Aorta (tissue), 5 donors: ENCODE data around the gene RFX4. TPM values are rescaled to one million over a fixed set of nuclear protein-coding genes. Genes with fewer than 3 reads are reported as not detected.

Experiments used
- ATAC-seq: fragments of 200-7000 bp; cut with Tn5 transposase; one replicate; pipeline ENCODE4 v1.9.1; 2022; ENCODE audit warnings: moderate library complexity; ENCODE audit not compliant: low FRiP score
- DNase-seq, 2 donors: peaks; one replicate each; pipeline ENCODE4 v3.0.0-alpha.2; 2020
- H3K27ac ChIP-seq, 2 donors: one replicate each; pipeline ENCODE4 v1.5.1; 2013; ENCODE audit warnings: low read length in 2 of 2, mild to moderate bottlenecking in 2 of 2, moderate library complexity in 2 of 2, control low read depth in 1 of 2, inconsistent platforms in 1 of 2, low read depth in 1 of 2
- H3K27me3 ChIP-seq, 2 donors: one replicate each; pipeline ENCODE4 v1.6.1; 2013; ENCODE audit warnings: control low read depth in 1 of 2, low read length in 1 of 2, mild to moderate bottlenecking in 1 of 2, moderate library complexity in 1 of 2; ENCODE audit not compliant: insufficient read depth in 2 of 2, control insufficient read depth in 1 of 2
- H3K36me3 ChIP-seq, 2 donors: one replicate each; pipeline ENCODE4 v1.6.1; 2013; ENCODE audit warnings: control low read depth in 1 of 2, low read length in 1 of 2, mild to moderate bottlenecking in 1 of 2; ENCODE audit not compliant: insufficient read depth in 2 of 2, control insufficient read depth in 1 of 2
- H3K4me1 ChIP-seq, 2 donors: one replicate each; pipeline ENCODE4 v1.6.1; 2013; ENCODE audit warnings: low read length in 2 of 2, control low read depth in 1 of 2, mild to moderate bottlenecking in 1 of 2, moderate library complexity in 1 of 2; ENCODE audit not compliant: insufficient read depth in 2 of 2, control insufficient read depth in 1 of 2
- H3K4me3 ChIP-seq, 2 donors: one replicate each; pipeline ENCODE4 v1.5.1; 2013; ENCODE audit warnings: low read length in 2 of 2, control low read depth in 1 of 2, mild to moderate bottlenecking in 1 of 2
- H3K9me3 ChIP-seq: one replicate; pipeline ENCODE4 v1.6.1; 2013; ENCODE audit warnings: mild to moderate bottlenecking, low read length; ENCODE audit not compliant: control insufficient read depth
- WGBS, 2 donors: extraction: QIAGEN DNeasy Blood & Tissue Kit; methylation state at CpG; one replicate each; pipeline ENCODE4 v1.1.7; 2013; 5-methylcytosine and 5-hydroxymethylcytosine counted together
- intact Hi-C, 2 donors: fragments of 100-400 bp; cut with DNase I; formaldehyde crosslinking; loops; one replicate each; pipeline versions ENCODE4 v1.14.2 to v1.15.0; 2022
- polyA plus RNA-seq, 2 donors: library from polyadenylated mRNA; stranded (reverse); fragments of 200-250 nt; gene quantifications; one replicate each; pipeline ENCODE4 v1.2.3, GENCODE V29; 2013
- total RNA-seq, 2 donors: library from RNA; stranded (reverse); fragmentation: NEBNext Ultra II Directional; extraction: Animal tissue kit (Norgen Biotek cat#: 25700); gene quantifications; one replicate each; pipeline ENCODE4 v1.2.1, GENCODE V29; 2021
- donor health status: healthy with polysubstance abuse.
- donor health status: Bipolar disorder and iron deficiency.
- donor health status: DM: no; HTN: no; CAD: no.
- donor health status: DM: no; HTN: no; CAD: no.
- donor health status: DM: yes; HTN: yes; CAD: no.

The RFX4 gene
- total and polyA plus RNA-seq, 4 donors, result not detected

DNA sequence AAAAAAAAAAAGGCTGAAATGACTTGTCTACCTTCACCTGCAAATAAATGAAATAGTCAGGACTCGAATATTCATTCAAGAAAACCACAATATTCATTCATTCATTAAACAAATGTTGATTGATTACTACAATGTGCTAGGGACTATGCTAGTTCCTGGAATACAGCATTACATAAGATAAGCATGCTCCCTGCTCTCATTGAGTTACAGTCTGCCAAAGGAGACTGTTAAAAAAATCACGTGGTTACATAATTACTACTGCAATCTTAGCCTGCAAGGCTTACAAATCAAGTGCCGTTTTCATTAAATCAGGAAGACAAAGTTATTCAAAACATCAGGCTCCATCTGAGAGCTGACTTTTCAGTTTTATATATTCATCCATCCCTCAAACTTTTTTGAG lies 121.3 kb downstream of the RFX4 start:
- H3K9me3 ChIP-seq, result peaks cover 8% of the 10 kb centered on the region
- H3K4me3 ChIP-seq, result no peak overlapping the region
- no peak overlapping the region for H3K27ac ChIP-seq
- no peaks in the 10 kb centered on the region for H3K27me3 ChIP-seq
- intact Hi-C loops, result no loop called here
- ATAC-seq, result peak; percentile 82
- no peaks in the 10 kb centered on the region for H3K4me1 ChIP-seq
- H3K36me3 ChIP-seq, result no peaks in the 10 kb centered on the region
- WGBS, 2 donors, result 31 to 33% methylated on average over 3 of the region's 3 CpGs
- DNase-seq, result no peak

DNA sequence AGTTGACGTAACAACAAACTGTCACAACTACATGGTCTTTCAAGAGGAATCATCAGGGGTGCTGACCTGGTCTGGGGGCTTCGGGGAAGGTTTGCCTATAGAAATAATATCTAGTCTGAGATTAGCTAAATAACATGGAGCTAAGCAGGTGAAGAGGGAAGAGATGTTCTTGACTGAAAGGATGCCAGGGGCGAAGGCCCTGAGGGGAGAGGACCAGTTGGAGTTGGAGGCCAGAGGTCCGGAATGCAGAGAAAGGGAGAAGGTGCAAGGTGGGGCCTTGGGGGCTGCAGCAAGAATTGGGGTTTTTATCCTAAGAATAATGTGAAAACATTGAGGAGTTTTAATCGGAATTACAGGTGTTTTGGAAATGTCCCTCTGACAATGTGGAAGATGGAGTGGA lies 123.2 kb downstream of the RFX4 start:
- whole genome bisulfite sequencing, 2 donors, result 84 to 89% methylated on average over 5 of the region's 5 CpGs
- intact Hi-C loops, result no loop called here

DNA sequence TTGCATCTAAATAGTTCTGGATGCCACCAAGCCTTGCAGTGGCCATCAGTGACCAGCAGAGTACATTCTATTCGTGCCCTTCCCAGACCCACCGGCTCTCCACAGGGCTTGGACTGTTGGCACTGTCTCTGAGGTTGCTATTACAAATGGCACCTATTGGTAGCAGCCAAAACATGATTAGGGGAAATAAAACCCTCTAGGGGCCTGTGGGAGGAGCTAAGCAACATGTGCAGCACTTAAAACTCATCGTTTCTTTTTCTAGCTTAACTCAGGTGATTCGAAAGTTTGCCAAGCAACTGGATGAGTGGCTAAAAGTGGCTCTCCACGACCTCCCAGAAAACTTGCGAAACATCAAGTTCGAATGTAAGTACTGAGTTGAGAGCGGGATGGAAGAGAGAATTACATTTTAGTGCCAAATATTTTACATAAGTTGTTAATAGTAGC lies 126.3 kb downstream of the RFX4 start:
- WGBS, 2 donors, result 89 to 90% methylated on average over 8 of the region's 8 CpGs
- H3K27ac ChIP-seq, result no peak overlapping the region
- H3K36me3 ChIP-seq, result no peaks in the 10 kb centered on the region
- intact Hi-C loops, result no loop called here
- no peaks in the 10 kb centered on the region for H3K27me3 ChIP-seq
- H3K9me3 ChIP-seq, result peaks cover 2% of the 10 kb centered on the region
- H3K4me3 ChIP-seq, result no peak overlapping the region
- H3K4me1 ChIP-seq, result no peaks in the 10 kb centered on the region
- no peak for DNase-seq
- no peak for ATAC-seq

More for the DNA sequence above, 123.2 kb downstream of the RFX4 start:
- H3K27me3 ChIP-seq, result no peaks in the 10 kb centered on the region
- peaks cover 8% of the 10 kb centered on the region for H3K9me3 ChIP-seq
- no peaks in the 10 kb centered on the region for H3K4me1 ChIP-seq
- no peak for ATAC-seq
- H3K27ac ChIP-seq, result no peak overlapping the region
- H3K4me3 ChIP-seq, result no peak overlapping the region
- no peak for DNase-seq
- H3K36me3 ChIP-seq, result no peaks in the 10 kb centered on the region

DNA sequence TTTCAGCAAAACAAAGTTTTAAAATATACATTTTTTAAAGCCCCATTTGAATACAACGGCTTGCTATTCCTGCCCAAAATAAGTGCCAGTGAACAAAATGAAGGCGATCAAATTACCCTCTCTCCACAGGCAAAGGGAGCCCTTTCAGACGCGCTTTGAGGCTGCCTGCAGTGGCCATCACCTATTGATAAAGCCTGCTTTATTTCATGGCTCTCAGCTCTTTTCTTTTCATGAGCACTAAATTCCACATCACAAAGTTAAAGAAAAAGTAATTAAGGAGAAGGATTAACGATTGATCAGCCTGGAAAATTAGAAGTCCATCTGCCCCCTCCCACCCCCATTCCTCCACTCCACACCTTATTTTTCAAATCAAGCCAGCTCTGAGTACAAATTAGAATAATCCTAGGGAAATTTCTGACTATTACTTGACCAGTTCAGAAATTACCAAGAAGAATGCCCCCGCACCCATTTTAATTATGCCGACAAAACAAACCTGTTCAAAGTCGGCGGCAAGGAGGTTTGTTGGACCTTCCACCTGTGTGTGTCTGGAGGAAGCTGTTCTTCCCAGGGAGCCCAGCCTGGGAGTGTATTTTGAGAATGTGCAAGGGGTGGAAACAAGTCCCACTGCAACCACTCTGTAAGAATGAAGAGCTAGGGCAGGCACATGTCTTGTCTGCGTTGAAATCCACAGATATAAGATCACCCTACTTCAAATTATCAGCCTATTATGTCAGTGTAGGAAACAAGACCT lies 127.5 kb downstream of the RFX4 start:
- Histone ChIP-seq H3K27ac (no peak overlapping the region), H3K4me3 (no peak overlapping the region), H3K9me3 (no peaks in the 10 kb centered on the region), H3K4me1 (no peaks in the 10 kb centered on the region), H3K36me3 (no peaks in the 10 kb centered on the region), H3K27me3 (no peaks in the 10 kb centered on the region)
- ATAC-seq, result no peak
- intact Hi-C loops, result no loop called here
- DNase-seq, result no peak
- 67 to 70% methylated on average over 10 of the region's 10 CpGs for WGBS, 2 donors

- 82 to 83% methylated on average over 3 of the region's 3 CpGs for WGBS, 2 donors
- H3K36me3 ChIP-seq, result no peaks in the 10 kb centered on the region
- H3K27ac ChIP-seq, result no peak overlapping the region
- no peak overlapping the region for H3K4me3 ChIP-seq
- H3K4me1 ChIP-seq, result no peaks in the 10 kb centered on the region
- no peak for ATAC-seq
- H3K9me3 ChIP-seq, result no peaks in the 10 kb centered on the region
- no peak for DNase-seq
- no peaks in the 10 kb centered on the region for H3K27me3 ChIP-seq
- intact Hi-C loops, result no loop called here
Measured at GRCh38 chr12:106711316-106711715, 128.5 kb downstream of the RFX4 start.

GRCh38 chr12:106712768-106713167 lies 130.0 kb downstream of the RFX4 start:
- no peaks in the 10 kb centered on the region for H3K36me3 ChIP-seq
- intact Hi-C loops, result no loop called here
- no peaks in the 10 kb centered on the region for H3K27me3 ChIP-seq
- no peaks in the 10 kb centered on the region for H3K4me1 ChIP-seq
- WGBS, 2 donors, result 93 to 95% methylated on average over 8 of the region's 8 CpGs
- no peak overlapping the region for H3K4me3 ChIP-seq
- H3K27ac ChIP-seq, result no peak overlapping the region
- no peaks in the 10 kb centered on the region for H3K9me3 ChIP-seq
- ATAC-seq, result no peak
- DNase-seq, result no peak

- H3K4me1 ChIP-seq, result no peaks in the 10 kb centered on the region
Measured at GRCh38 chr12:106714926-106715325, 132.1 kb downstream of the RFX4 start.

DNA sequence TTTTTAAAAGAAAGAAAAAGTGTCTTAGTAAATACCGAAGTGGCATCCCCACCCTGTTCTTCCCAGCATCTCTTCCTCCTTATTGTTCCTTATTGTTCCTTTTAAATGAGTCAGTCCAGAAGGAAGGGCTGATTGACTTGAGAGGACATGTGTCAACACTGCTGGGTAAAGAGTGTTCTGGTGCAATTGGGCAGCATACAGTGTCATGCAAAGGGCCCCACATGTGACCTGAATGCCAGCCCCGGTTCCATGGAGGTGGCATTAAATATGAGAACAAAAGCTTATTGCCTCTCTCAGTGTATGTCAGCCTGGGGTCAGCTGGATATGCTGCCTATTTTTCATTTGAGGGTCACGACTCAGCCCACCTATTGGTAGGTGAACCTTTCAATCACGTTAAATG lies 132.8 kb downstream of the RFX4 start:
- H3K4me1 ChIP-seq, result no peaks in the 10 kb centered on the region
- peaks cover 0 to 2% of the 10 kb centered on the region in 2 donors for H3K27me3 ChIP-seq
- no peaks in the 10 kb centered on the region for H3K9me3 ChIP-seq
- H3K4me3 ChIP-seq, result no peak overlapping the region
- H3K27ac ChIP-seq, result no peak overlapping the region
- ATAC-seq, result no peak
- intact Hi-C loops, result no loop called here
- no peaks in the 10 kb centered on the region for H3K36me3 ChIP-seq
- WGBS, 2 donors, result 91 to 92% methylated on average over 4 of the region's 4 CpGs
- DNase-seq, result no peak

More at GRCh38 chr12:106714926-106715325, 132.1 kb downstream of the RFX4 start:
- H3K36me3 ChIP-seq, result no peaks in the 10 kb centered on the region
- H3K4me3 ChIP-seq, result no peak overlapping the region
- H3K27me3 ChIP-seq, result peaks cover 0 to 2% of the 10 kb centered on the region in 2 donors
- no peak for ATAC-seq
- DNase-seq, result no peak
- H3K9me3 ChIP-seq, result no peaks in the 10 kb centered on the region
- 94% methylated on average over 3 of the region's 3 CpGs for WGBS, 2 donors
- no peak overlapping the region for H3K27ac ChIP-seq
- intact Hi-C loops, result no loop called here

DNA sequence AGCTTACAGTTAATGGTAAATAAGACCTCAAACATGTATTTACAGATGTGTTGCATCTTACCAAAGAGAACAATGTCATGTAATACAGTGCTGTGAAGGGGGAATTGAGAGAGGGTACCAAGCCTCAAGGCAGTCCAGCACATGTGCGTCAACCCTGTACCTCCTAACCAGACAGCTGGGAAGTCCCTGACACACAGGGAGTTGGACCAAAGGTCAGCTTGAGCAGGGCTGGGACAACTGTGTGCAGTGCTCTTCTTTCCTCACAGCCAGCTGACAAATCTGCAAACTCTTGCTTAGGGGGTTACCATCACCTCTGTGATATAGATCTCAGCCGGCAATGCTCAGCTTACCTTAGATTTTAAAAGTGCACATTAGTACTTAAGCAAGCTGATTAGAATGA lies 134.9 kb downstream of the RFX4 start:
- no peak overlapping the region for H3K4me3 ChIP-seq
- ATAC-seq, result no peak
- 78 to 97% methylated on average over 2 of the region's 2 CpGs for WGBS, 2 donors
- no peaks in the 10 kb centered on the region for H3K4me1 ChIP-seq
- no peaks in the 10 kb centered on the region for H3K36me3 ChIP-seq
- peaks cover 0 to 2% of the 10 kb centered on the region in 2 donors for H3K27me3 ChIP-seq
- no peak for DNase-seq
- no peak overlapping the region for H3K27ac ChIP-seq
- intact Hi-C loops, result no loop called here
- no peaks in the 10 kb centered on the region for H3K9me3 ChIP-seq
